ENCODE measurements around the gene GP2. TPM values are rescaled to one million over a fixed set of nuclear protein-coding genes. Genes with fewer than 3 reads are reported as not detected.

GP2 gene
- total and polyA plus RNA-seq, 3 experiments from 2014 or later, result not detected

GRCh38 chr16:20352615-20353014, 25.3 kb upstream of the GP2 start, which contains the start of gene UMOD:
Gene UMOD, minus strand, starts transcription at chr16:20352715. Its CDS starts 1,978 bp downstream, at chr16:20350737.
- Mint-ChIP-seq H3K27me3 (peaks cover 6 to 8% of the 10 kb centered on the region in 2 donors), H3K4me1 (no peaks in the 10 kb centered on the region), H3K9me3 (peaks cover 0 to 4% (median under 1%) of the 10 kb centered on the region in 5 donors), H3K36me3 (no peaks in the 10 kb centered on the region), H3K27ac (no peak within 1 kb of the TSS), H3K4me3 (no peak within 1 kb of the TSS)
- H3K36me3 ChIP-seq (ENCODE audit: insufficient read depth, low read length), result no peaks in the 10 kb centered on the region
- ChIA-PET CTCF (no interaction called here), POLR2A (no interaction called here)
- H3K4me3 ChIP-seq (ENCODE audit: low read length), result no peak within 1 kb of the TSS
- no peak within 1 kb of the TSS for H3K27ac ChIP-seq (ENCODE audit: low read depth, low read length)
- H3K27me3 ChIP-seq (ENCODE audit: insufficient read depth, low read length, poor library complexity, severe bottlenecking), result no peaks in the 10 kb centered on the region
- no peak for DNase-seq
- H3K4me1 ChIP-seq (ENCODE audit: insufficient read depth, low read length), result no peaks in the 10 kb centered on the region
- no peaks in the 10 kb centered on the region for H3K9me3 ChIP-seq (ENCODE audit: low read length)

- CTCF ChIA-PET, result no interaction called here
- Histone ChIP-seq H3K27ac (ENCODE audit: low read depth, low read length) (no peak overlapping the region), H3K36me3 (ENCODE audit: insufficient read depth, low read length) (no peaks in the 10 kb centered on the region), H3K27me3 (ENCODE audit: insufficient read depth, low read length, poor library complexity, severe bottlenecking) (no peaks in the 10 kb centered on the region), H3K4me1 (ENCODE audit: insufficient read depth, low read length) (no peaks in the 10 kb centered on the region), H3K9me3 (ENCODE audit: low read length) (no peaks in the 10 kb centered on the region), H3K4me3 (ENCODE audit: low read length) (no peak overlapping the region)
- Mint-ChIP-seq H3K4me3 (no peak overlapping the region), H3K36me3 (no peaks in the 10 kb centered on the region), H3K27me3 (peaks cover under 1 to 4% of the 10 kb centered on the region in 2 donors), H3K9me3 (peaks cover 0 to 2% (median 0%) of the 10 kb centered on the region in 5 donors), H3K4me1 (no peaks in the 10 kb centered on the region), H3K27ac (no peak overlapping the region)
- POLR2A ChIA-PET, result no interaction called here
- no peak for DNase-seq
Measured at GRCh38 chr16:20349615-20350014, 22.3 kb upstream of the GP2 start.

GRCh38 chr16:20348365-20349185, 21.3 kb upstream of the GP2 start:
- CTCF ChIA-PET, result no interaction called here
- Histone ChIP-seq H3K27ac (ENCODE audit: low read depth, low read length) (no peak overlapping the region), H3K4me3 (ENCODE audit: low read length) (no peak overlapping the region), H3K4me1 (ENCODE audit: insufficient read depth, low read length) (no peaks in the 10 kb centered on the region), H3K36me3 (ENCODE audit: insufficient read depth, low read length) (no peaks in the 10 kb centered on the region), H3K9me3 (ENCODE audit: low read length) (no peaks in the 10 kb centered on the region), H3K27me3 (ENCODE audit: insufficient read depth, low read length, poor library complexity, severe bottlenecking) (no peaks in the 10 kb centered on the region)
- POLR2A ChIA-PET, result no interaction called here
- H3K27me3 Mint-ChIP-seq, result peaks cover 0 to 4% of the 10 kb centered on the region in 2 donors
- H3K4me1 Mint-ChIP-seq, result no peaks in the 10 kb centered on the region
- DNase-seq, result no peak
- no peaks in the 10 kb centered on the region for H3K9me3 Mint-ChIP-seq
- H3K27ac Mint-ChIP-seq, result no peak overlapping the region
- H3K36me3 Mint-ChIP-seq, result no peaks in the 10 kb centered on the region
- H3K4me3 Mint-ChIP-seq, result no peak overlapping the region

- peaks cover 0 to 4% of the 10 kb centered on the region in 2 donors for H3K27me3 Mint-ChIP-seq
- POLR2A ChIA-PET, result no interaction called here
- no peaks in the 10 kb centered on the region for H3K4me1 ChIP-seq (ENCODE audit: insufficient read depth, low read length)
Measured at GRCh38 chr16:20347666-20348364, 20.5 kb upstream of the GP2 start.

GRCh38 chr16:20344611-20345010, 17.3 kb upstream of the GP2 start:
- no peak overlapping the region for H3K27ac ChIP-seq (ENCODE audit: low read depth, low read length)
- CTCF ChIA-PET, result no interaction called here
- no peaks in the 10 kb centered on the region for H3K27me3 ChIP-seq (ENCODE audit: insufficient read depth, low read length, poor library complexity, severe bottlenecking)
- no peaks in the 10 kb centered on the region for H3K9me3 ChIP-seq (ENCODE audit: low read length)
- no peak for DNase-seq
- H3K4me3 ChIP-seq (ENCODE audit: low read length), result no peak overlapping the region
- no peaks in the 10 kb centered on the region for H3K4me1 ChIP-seq (ENCODE audit: insufficient read depth, low read length)
- Mint-ChIP-seq H3K4me3 (no peak overlapping the region), H3K4me1 (no peaks in the 10 kb centered on the region), H3K27me3 (no peaks in the 10 kb centered on the region), H3K36me3 (no peaks in the 10 kb centered on the region), H3K9me3 (peaks cover 0 to 2% (median 0%) of the 10 kb centered on the region in 5 donors), H3K27ac (no peak overlapping the region)
- POLR2A ChIA-PET, result no interaction called here
- no peaks in the 10 kb centered on the region for H3K36me3 ChIP-seq (ENCODE audit: insufficient read depth, low read length)

More at GRCh38 chr16:20347666-20348364, 20.5 kb upstream of the GP2 start:
- H3K4me3 Mint-ChIP-seq, result no peak overlapping the region
- no peak overlapping the region for H3K4me3 ChIP-seq (ENCODE audit: low read length)
- CTCF ChIA-PET, result no interaction called here
- no peaks in the 10 kb centered on the region for H3K27me3 ChIP-seq (ENCODE audit: insufficient read depth, low read length, poor library complexity, severe bottlenecking)
- H3K9me3 ChIP-seq (ENCODE audit: low read length), result no peaks in the 10 kb centered on the region
- no peaks in the 10 kb centered on the region for H3K4me1 Mint-ChIP-seq
- no peaks in the 10 kb centered on the region for H3K36me3 ChIP-seq (ENCODE audit: insufficient read depth, low read length)
- no peaks in the 10 kb centered on the region for H3K9me3 Mint-ChIP-seq
- no peak overlapping the region for H3K27ac ChIP-seq (ENCODE audit: low read depth, low read length)
- H3K36me3 Mint-ChIP-seq, result no peaks in the 10 kb centered on the region
- DNase-seq, result no peak
- H3K27ac Mint-ChIP-seq, result no peak overlapping the region

- CTCF ChIA-PET, result no interaction called here
- H3K4me1 Mint-ChIP-seq, result no peaks in the 10 kb centered on the region
- H3K27ac ChIP-seq (ENCODE audit: low read depth, low read length), result no peak overlapping the region
Measured at GRCh38 chr16:20339744-20340143, 12.4 kb upstream of the GP2 start.

GRCh38 chr16:20336955-20337354, 9.6 kb upstream of the GP2 start:
- Mint-ChIP-seq H3K9me3 (peaks cover 0 to 5% (median 0%) of the 10 kb centered on the region in 5 donors), H3K4me3 (no peak overlapping the region), H3K27ac (no peak overlapping the region), H3K36me3 (no peaks in the 10 kb centered on the region), H3K27me3 (peaks cover 4% of the 10 kb centered on the region in 2 donors), H3K4me1 (no peaks in the 10 kb centered on the region)
- no peaks in the 10 kb centered on the region for H3K4me1 ChIP-seq (ENCODE audit: insufficient read depth, low read length)
- H3K9me3 ChIP-seq (ENCODE audit: low read length), result no peaks in the 10 kb centered on the region
- no peaks in the 10 kb centered on the region for H3K36me3 ChIP-seq (ENCODE audit: insufficient read depth, low read length)
- no peaks in the 10 kb centered on the region for H3K27me3 ChIP-seq (ENCODE audit: insufficient read depth, low read length, poor library complexity, severe bottlenecking)
- ChIA-PET CTCF (no interaction called here), POLR2A (no interaction called here)
- DNase-seq, result no peak
- no peak overlapping the region for H3K27ac ChIP-seq (ENCODE audit: low read depth, low read length)
- H3K4me3 ChIP-seq (ENCODE audit: low read length), result no peak overlapping the region

More at GRCh38 chr16:20339744-20340143, 12.4 kb upstream of the GP2 start:
- Mint-ChIP-seq H3K4me3 (no peak overlapping the region), H3K27ac (no peak overlapping the region), H3K36me3 (no peaks in the 10 kb centered on the region), H3K27me3 (peaks cover 4% of the 10 kb centered on the region in 2 donors), H3K9me3 (peaks cover 0 to 2% (median 0%) of the 10 kb centered on the region in 5 donors)
- no peaks in the 10 kb centered on the region for H3K27me3 ChIP-seq (ENCODE audit: insufficient read depth, low read length, poor library complexity, severe bottlenecking)
- H3K4me1 ChIP-seq (ENCODE audit: insufficient read depth, low read length), result no peaks in the 10 kb centered on the region
- no peaks in the 10 kb centered on the region for H3K9me3 ChIP-seq (ENCODE audit: low read length)
- POLR2A ChIA-PET, result no interaction called here
- H3K36me3 ChIP-seq (ENCODE audit: insufficient read depth, low read length), result no peaks in the 10 kb centered on the region
- no peak overlapping the region for H3K4me3 ChIP-seq (ENCODE audit: low read length)
- no peak for DNase-seq

- DNase-seq, result no peak
- Mint-ChIP-seq H3K27me3 (peaks cover 4% of the 10 kb centered on the region in 2 donors), H3K27ac (no peak overlapping the region), H3K9me3 (peaks cover 0 to 5% (median 0%) of the 10 kb centered on the region in 5 donors), H3K4me1 (no peaks in the 10 kb centered on the region), H3K36me3 (no peaks in the 10 kb centered on the region), H3K4me3 (no peak overlapping the region)
- Histone ChIP-seq H3K36me3 (ENCODE audit: insufficient read depth, low read length) (no peaks in the 10 kb centered on the region), H3K9me3 (ENCODE audit: low read length) (no peaks in the 10 kb centered on the region), H3K27ac (ENCODE audit: low read depth, low read length) (no peak overlapping the region), H3K4me1 (ENCODE audit: insufficient read depth, low read length) (no peaks in the 10 kb centered on the region), H3K27me3 (ENCODE audit: insufficient read depth, low read length, poor library complexity, severe bottlenecking) (no peaks in the 10 kb centered on the region), H3K4me3 (ENCODE audit: low read length) (no peak overlapping the region)
- CTCF ChIA-PET, result no interaction called here
- POLR2A ChIA-PET, result no interaction called here
Measured at GRCh38 chr16:20334396-20334795, 7.1 kb upstream of the GP2 start.
